Posterior cingulate gyrus (tissue), 11 donors: ENCODE data around the gene DPP7.
"Not testable (repeated sequence)": the region's sequence is repeated elsewhere in the genome, so short reads cannot be mapped to it uniquely, and the experiment has no call there.

Source experiments
- DNase-seq, 10 donors: peaks; one replicate each; pipeline versions ENCODE4 v3.0.0 to v3.0.0-alpha.2; 2020 to 2021; ENCODE audit warnings: mixed read lengths in 3 of 10
- intact Hi-C: fragments of 100-400 bp; cut with DNase I; formaldehyde crosslinking; loops from one replicate; pipeline ENCODE4 v1.15.1; 2023

DPP7 gene

GRCh38 chr9:137148661-137149060 lies 34.1 kb upstream of the DPP7 start:
- DNase-seq, result no peak
- intact Hi-C loops, result no loop called here

DNA sequence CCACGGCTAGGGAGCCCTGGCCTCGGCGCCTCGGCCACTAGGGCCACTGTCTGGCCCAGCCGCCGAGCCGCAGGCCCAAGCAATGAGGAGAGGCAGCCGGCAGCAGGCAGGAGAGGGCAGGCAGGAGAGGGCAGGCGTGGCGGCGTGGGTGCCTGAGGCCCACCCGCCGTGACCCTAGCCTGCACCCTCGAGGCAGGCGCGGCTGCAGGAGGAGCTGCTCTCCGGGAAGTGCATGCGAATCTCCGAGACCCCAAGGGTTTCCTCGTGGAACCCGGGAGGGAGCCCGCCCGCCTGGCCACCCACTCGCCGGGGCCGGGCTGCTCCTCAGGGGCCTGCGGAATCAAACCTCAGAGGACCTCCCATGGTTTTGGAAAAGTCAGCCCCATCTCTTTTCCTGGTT lies 33.7 kb upstream of the DPP7 start:
- intact Hi-C loops, result no loop called here
- peak in 1 of 10 donors; percentile 54 for DNase-seq

GRCh38 chr9:137147793-137148160 lies 33.2 kb upstream of the DPP7 start:
- no peak for DNase-seq
- intact Hi-C loops, result no loop called here

DNA sequence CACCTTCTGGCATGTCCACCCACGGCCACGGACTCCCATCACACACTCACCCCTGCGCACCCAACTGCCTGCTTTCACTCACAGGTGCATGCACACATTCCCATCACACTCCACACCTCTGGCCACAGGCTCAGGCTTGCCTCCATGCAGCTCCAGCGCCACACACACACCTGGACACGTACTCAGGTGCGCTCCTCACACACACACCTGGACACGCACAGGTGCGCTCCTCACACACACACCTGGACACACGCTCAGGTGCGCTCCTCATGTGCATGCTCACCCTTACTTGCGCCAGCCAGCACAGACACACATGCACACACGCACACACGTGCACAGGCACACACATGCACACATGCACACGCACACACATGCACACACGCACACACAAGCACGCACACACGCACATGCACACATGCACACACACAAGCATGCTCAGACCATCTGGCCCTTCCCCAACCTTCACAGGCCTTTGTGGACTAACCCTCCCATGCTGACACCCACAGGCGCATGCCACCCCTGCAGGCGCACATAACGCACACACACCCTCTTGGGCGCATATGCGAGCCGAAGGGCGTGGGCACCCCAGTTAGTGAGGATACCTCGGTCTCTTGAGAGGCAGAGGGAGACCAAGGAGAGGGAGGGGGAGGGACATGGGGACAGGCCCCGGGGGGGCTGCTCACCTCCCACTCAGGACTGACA lies 32.7 kb upstream of the DPP7 start:
- peak in 4 of 10 donors; percentile 11 to 68 (median 63) for DNase-seq
- intact Hi-C loops, result no loop called here

- intact Hi-C loops, result no loop called here
- peak in 1 of 10 donors; percentile 31 for DNase-seq
Measured at GRCh38 chr9:137146527-137146918, 32.0 kb upstream of the DPP7 start.

GRCh38 chr9:137145731-137146526 lies 31.4 kb upstream of the DPP7 start:
- intact Hi-C loops, result no loop called here

GRCh38 chr9:137143459-137143858 lies 28.9 kb upstream of the DPP7 start:
- intact Hi-C loops, result no loop called here
- peak in 1 of 10 donors; percentile 36 for DNase-seq

More at GRCh38 chr9:137145731-137146526, 31.4 kb upstream of the DPP7 start:
- peak in 1 of 10 donors; percentile 76 for DNase-seq

GRCh38 chr9:137141976-137142936 lies 27.7 kb upstream of the DPP7 start:
- peak in 1 of 10 donors; percentile 58 for DNase-seq
- intact Hi-C loops, result no loop called here

- DNase-seq, result peak in 1 of 10 donors; percentile 79
- intact Hi-C loops, result no loop called here
Measured at GRCh38 chr9:137141050-137141810, 26.7 kb upstream of the DPP7 start.

DNA sequence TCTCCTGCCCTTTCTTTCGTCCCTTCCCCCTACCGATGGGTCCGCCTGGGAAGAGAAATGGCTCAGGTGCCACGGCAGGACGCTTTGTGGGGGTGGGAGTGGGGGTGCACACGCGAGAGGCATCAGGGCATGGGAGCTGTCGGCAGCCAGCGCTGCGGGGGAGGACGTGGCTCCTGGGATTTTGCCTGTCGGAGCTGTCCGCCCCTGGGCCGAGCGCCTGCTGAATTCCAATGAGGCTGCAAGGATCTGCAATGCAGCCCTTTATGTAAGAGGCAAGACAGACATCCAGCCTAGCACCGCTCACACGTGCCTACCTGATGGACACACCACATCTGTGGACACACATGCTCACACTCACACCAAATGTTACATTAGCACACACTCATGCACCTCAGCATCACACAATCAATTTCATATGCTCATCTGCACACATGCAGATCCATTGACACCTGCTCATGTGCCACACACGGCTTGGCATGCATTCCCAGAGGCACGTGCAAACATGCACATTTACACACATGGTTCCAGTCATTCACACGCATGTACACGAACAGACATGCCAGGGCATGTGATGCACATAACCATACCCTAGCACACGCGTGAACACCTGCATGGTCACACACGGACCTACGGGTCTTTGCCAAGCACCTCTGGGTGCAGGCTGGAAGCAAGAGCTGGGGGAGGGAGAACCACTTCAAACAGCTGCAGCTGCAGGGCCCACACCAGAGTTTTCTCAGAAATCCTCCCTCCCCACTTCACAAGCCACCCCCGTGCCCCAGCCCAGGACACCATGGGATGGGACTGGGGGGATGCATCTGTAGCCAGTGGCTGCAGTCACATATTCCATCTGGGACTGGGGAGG lies 25.8 kb upstream of the DPP7 start:
- DNase-seq, result peak in 8 of 10 donors; percentile 76 to 98 (median 86)
- intact Hi-C loops, result no loop called here

DNA sequence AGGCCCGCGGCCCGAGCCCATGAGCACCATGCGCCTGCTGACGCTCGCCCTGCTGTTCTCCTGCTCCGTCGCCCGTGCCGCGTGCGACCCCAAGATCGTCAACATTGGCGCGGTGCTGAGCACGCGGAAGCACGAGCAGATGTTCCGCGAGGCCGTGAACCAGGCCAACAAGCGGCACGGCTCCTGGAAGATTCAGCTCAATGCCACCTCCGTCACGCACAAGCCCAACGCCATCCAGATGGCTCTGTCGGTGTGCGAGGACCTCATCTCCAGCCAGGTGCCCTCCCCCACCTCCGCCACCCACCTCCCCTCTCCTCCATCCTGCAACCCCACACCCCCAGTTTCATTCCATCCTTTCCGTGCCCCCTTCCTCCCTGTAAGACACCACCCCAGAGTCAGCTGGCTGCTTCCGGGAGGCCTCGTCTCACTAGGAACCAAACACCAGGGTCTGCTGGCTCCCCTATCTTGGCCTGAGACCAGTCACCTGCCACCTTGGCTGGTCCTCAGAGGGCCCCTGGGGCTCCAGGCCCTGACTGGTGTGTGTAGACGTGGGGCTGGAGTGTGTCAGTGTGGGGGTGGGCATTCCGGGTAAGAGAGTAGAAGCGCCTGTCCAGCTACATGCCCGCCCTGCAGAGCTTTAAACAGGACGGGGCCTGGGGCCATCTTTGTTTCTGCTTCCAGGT lies 25.1 kb upstream of the DPP7 start:
- intact Hi-C loops, result no loop called here
- peak in 1 of 10 donors; percentile 64 for DNase-seq

- intact Hi-C loops, result no loop called here
- peak in 9 of 10 donors; percentile 38 to 95 (median 74) for DNase-seq
Measured at GRCh38 chr9:137138722-137139467, 24.4 kb upstream of the DPP7 start, which contains the start of gene GRIN1. Gene GRIN1 (plus strand): TSS chr9:137139154. CDS start chr9:137139487, 333 bp downstream.

GRCh38 chr9:137138058-137138721 lies 23.7 kb upstream of the DPP7 start:
- peak in 9 of 10 donors; percentile 39 to 97 (median 81) for DNase-seq
- intact Hi-C loops, result no loop called here

- intact Hi-C loops, result no loop called here
- DNase-seq, result peak in 1 of 10 donors; percentile 84
Measured at GRCh38 chr9:137136881-137137607, 22.5 kb upstream of the DPP7 start.

- intact Hi-C loops, result no loop called here
- DNase-seq, result peak in 1 of 10 donors; percentile 50
Measured at GRCh38 chr9:137136261-137136880, 21.8 kb upstream of the DPP7 start.

DNA sequence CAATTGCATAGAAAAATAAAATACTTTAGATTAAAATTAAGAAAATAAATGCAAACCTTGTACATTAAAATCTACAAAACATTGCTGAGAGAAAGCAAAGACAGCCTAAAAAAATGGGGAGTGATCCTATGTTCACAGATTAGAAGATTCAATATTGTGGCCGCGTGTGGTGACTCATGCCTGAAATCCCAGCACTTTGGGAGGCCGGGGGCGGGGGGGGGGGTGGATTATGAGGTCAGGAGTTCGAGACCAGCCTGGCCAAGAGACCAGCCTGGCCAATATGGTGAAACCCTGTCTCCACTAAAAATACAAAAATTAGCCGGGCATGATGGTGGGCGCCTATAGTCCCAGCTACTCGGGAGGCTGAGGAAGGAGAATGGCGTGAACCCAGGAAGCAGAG lies 20.6 kb upstream of the DPP7 start:
- intact Hi-C loops, result not testable (repeated sequence)

More for the DNA sequence above, 20.6 kb upstream of the DPP7 start:
- peak in 1 of 10 donors; percentile 7 for DNase-seq
